ENCODE measurements around the gene SLC12A8.

Gene SLC12A8

GRCh38 chr3:125079675-125080045 is 132.9 kb downstream of the SLC12A8 start:
- no peak for DNase-seq (ENCODE audit: low read depth in 3 of 3)

- DNase-seq (ENCODE audit: low read depth in 3 of 3), result no peak
Observed at GRCh38 chr3:125078951-125079674, 133.4 kb downstream of the SLC12A8 start.

DNA sequence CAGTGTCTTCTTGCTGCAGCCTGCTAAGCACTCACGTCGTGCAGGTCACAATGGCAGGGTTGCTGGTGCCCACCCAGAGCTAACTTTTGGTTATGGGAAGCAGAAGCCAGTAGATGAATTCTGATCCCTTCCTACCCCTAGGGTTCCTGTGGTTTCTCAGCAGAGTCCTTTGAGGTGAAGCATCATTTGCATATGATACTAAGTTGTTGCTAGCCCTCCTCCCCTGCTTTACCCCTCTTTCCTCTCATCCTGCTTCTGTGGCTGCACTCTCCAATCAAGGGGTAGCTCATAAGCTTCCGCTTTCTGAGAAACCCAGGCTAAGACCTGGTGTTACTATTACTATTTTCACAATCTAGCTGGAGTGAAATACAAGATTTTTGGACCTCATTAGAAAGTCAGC is 134.7 kb downstream of the SLC12A8 start:
- DNase-seq (ENCODE audit: low read depth in 3 of 3), result no peak

GRCh38 chr3:125076464-125076863 is 136.1 kb downstream of the SLC12A8 start:
- DNase-seq (ENCODE audit: low read depth in 3 of 3), result no peak

GRCh38 chr3:125075738-125076137 is 136.8 kb downstream of the SLC12A8 start:
- DNase-seq (ENCODE audit: low read depth in 3 of 3), result no peak

- DNase-seq (ENCODE audit: low read depth in 3 of 3), result no peak
Observed at GRCh38 chr3:125073390-125073905, 139.1 kb downstream of the SLC12A8 start.

DNA sequence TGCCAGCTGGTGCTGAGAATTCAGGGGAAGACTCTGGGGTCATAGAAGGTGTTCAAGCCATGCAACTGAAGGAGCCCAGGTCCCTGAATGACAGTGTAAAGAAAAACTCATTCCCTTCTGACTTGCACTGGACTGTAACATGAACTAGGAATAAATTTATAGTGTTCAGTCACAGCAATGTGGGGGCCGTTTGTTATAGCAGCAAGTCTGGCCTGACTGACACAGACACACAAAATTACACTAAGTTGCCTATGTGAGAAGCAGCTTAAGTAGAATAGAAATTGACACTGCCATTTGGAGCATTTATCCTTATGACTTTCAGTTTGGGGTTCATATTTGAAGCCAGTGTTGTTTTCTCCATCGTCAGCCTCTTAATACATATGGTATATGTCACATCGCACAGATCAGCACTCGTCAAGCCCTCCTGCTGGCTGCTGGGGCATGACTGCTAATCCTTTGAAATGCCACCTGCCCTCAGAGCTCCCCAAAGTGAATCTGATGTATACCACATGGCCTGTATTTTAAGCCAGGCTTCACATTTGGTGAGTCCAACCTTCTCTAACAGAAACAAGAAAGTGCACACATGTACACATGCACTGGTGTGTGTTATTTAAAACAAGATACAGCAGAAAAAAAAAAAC is 139.7 kb downstream of the SLC12A8 start:
- no peak for DNase-seq (ENCODE audit: low read depth in 3 of 3)

- DNase-seq (ENCODE audit: low read depth in 3 of 3), result no peak
Observed at GRCh38 chr3:125072301-125072700, 140.2 kb downstream of the SLC12A8 start.

- no peak for DNase-seq (ENCODE audit: low read depth in 3 of 3)
Observed at GRCh38 chr3:125069968-125070745, 142.4 kb downstream of the SLC12A8 start.

GRCh38 chr3:125069452-125069851 is 143.1 kb downstream of the SLC12A8 start:
- DNase-seq (ENCODE audit: low read depth in 3 of 3), result no peak

GRCh38 chr3:125068265-125068664 is 144.3 kb downstream of the SLC12A8 start:
- no peak for DNase-seq (ENCODE audit: low read depth in 3 of 3)

DNA sequence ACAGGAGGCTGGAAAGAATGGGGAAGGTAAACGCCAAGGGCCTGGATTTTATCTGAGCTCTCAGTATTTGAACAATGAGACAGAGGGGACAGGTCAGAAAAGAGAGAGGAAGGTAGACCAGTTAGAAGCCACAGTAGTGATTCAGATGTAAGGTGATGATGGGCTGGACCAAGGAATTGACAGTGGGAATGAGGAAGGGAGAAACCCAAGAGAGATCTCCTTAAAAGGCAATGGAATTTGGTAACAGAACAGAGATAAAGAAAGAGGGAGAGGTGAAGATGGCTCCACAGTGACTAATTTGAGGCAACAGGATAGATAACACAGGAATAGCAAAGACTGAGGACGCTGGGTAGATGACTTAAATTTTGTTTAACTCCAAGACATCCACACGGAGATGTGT is 145.3 kb downstream of the SLC12A8 start:
- no peak for DNase-seq (ENCODE audit: low read depth in 3 of 3)

- no peak for DNase-seq (ENCODE audit: low read depth in 3 of 3)
Observed at GRCh38 chr3:125062904-125063618, 149.5 kb downstream of the SLC12A8 start.

GRCh38 chr3:125061646-125062045 is 150.9 kb downstream of the SLC12A8 start:
- DNase-seq (ENCODE audit: low read depth in 3 of 3), result no peak

DNA sequence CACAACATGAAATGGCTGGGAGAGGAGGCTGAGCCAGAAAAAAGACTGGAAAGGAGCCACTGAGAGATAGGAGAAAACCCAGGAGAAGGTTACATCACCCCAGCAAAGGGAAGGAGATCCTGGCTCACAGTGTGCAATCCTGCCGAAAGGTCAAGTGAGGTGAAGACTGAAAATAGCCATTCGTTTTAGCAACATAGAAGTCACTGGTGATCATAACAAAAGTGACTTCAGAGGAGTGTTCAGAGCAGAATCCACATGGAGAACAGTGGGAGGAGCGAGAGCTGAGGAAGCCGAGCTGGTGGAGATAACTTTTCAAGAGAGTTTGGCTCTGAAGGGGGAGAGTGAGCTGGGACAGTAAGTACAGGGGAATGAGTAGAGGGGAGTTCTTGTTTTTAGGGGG is 151.4 kb downstream of the SLC12A8 start:
- no peak for DNase-seq (ENCODE audit: low read depth in 3 of 3)

DNA sequence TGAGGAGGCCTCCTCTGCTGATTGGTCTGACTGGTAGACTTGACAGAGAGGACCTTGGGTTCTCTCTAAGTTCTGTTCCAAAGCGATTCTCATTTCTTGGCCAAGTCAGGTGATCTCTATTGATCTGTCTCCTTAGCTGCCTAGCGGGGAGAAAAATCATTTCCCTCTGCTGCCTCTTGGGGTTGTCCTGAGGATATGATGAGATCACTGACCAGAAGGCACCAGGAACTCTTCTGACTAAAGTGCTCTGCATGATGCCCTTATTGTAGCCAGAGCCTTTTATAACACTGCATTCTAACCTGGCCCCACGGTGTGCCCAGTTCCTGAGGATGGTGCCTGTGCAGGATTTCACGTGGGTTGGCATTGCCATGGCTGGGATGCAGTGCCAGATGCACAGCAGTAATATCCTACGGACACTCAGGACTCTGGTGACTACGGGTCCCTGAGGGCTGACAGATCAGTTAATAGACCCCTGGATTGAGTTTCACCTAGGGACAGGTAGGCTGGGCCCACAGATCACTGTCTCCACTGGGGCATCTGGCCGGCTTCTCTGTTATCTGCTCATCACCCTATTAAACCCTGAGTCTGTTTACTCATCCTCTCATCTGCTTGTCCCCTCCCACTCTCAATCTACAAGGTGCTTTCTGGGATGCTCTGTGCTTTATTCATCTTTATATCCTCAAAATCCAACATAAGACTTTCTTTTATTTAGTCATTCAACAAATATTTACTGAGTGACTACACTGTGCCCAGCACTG is 152.9 kb downstream of the SLC12A8 start:
- no peak for DNase-seq (ENCODE audit: low read depth in 3 of 3)

DNA sequence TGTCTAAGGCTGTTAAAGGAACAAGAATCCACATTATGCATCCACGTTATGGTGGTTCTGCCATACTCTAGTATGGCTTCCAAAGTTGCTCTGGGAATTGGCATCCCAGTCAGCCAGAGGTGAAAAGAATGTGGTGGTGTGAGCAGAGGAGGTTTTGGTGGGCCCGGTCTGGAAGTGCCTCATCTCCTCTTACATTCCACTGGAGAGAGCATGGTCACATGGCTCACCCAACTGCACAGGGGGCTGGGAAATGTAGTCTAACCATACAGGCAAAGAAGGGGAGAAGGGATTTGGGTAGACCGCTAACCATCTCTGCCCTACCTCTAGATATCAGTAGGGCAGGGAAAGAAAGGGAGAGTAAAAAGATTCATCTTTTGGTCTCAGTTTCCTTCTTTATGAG is 153.6 kb downstream of the SLC12A8 start:
- DNase-seq (ENCODE audit: low read depth in 3 of 3), result no peak

DNA sequence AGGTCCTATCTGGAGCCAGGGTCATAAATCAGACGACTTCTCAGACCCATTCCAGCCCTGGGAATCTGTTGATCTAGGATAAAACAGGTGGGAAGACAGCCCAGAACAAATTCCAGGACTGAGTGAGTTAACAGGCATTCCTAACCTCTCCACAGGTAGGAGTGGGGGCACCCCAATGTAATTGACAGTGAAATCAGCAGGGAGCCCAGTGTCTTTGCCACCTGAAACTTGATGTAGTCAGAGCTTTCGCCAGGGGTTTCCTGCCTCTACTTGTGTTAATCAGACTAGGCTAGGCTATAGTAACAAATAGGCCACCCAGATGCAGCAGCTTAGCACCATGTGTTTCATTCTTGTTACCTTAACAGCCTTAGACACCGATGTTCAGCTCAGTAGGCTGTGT is 154.0 kb downstream of the SLC12A8 start:
- no peak for DNase-seq (ENCODE audit: low read depth in 3 of 3)

DNA sequence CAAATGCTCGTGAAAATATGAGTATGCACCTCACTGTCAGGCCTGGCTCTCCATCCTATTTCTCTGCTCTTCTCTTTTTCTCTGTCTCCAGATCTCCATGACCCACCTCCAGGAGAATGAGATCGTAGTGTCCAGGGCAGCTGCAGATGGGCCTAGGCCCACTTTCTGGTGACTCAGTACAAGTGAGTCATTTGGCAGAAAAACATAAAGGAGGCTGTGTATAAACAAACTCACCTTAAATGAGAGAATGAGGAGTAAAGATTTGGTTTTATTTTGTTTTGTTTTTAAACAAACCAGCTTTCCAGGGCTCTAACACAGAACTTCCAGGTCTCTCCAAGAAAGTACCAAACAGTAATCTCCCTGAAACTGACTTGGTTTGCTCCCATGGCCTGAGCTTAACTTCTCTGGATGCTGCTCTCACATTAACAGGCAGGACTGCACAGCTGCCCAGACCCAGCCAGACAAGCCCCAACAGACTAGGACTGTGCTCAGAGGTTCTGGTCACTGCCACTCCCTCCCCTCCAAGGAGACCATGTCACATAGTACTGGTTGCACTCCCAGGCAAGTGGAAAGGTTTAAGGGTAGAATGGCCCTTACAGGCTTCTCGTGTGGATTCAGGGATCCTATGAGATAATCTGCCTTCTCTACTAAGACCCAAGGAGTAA is 155.2 kb downstream of the SLC12A8 start:
- no peak for DNase-seq (ENCODE audit: low read depth in 3 of 3)

DNA sequence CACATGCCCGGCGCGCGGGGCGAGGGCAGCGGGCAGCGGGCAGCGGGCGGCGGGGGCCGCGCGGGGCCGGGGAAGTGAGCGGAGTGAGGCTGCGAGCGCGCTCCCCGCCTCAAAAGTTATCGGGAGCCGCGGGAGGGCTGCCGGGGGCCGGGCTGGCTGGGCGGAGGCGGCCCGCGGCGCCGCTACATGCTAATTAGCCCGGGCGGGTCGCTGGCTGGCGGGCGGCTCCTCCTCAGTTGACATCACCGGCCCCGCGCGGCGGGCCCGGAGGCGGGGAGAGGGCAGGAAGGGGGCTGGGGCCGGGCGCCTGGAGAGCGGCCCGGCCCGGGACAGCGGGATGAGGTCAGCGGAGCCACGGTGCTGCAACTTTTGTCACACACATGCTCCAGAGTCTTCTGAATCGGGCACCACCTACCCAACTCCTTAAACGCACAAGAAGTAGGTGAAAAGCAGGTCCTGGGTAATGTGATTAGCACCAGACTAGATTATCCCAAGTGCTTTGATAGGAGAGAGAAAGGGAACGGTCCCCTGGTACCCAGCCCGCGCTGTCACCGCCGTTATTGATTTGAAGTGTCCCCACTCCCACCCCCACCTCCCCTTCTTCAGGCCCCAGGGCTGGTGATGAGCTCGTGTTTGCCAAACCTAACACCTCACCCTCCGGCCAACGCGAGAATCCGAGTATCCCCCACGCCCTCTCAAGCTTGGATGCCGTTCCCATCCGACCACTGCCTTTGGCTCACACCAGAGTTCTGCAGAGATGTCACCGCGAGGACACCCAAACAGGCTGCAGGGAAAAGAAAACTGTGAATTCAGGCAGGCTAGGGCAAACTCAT is 156.4 kb downstream of the SLC12A8 start, which contains the start of gene HEG1:
Gene HEG1 (minus strand): TSS at position 85 of the 833 bp plus-strand sequence. CDS start 107 bp downstream, outside the sequence.
- peak; percentile 57 to 68 (median 67) for DNase-seq (ENCODE audit: low read depth in 3 of 3)
